Left ventricle myocardium inferior (tissue), 1 donor: ENCODE measurements around the gene SLC9A4. TPM values are rescaled to one million over a fixed set of nuclear protein-coding genes. Genes with fewer than 3 reads are reported as not detected.

Experiments
- DNase-seq: peaks from one replicate; pipeline ENCODE4 v3.0.0-alpha.2; 2020
- H3K27ac ChIP-seq: fragments of 200-600 bp; replicated peaks from 2 replicates; pipeline ENCODE4 v1.8.0; 2021
- H3K27me3 ChIP-seq: fragments of 200-600 bp; 2 replicates; pipeline ENCODE4 v1.8.0; 2021; ENCODE audit warnings: low read depth
- H3K36me3 ChIP-seq: fragments of 200-600 bp; 2 replicates; pipeline ENCODE4 v1.8.0; 2021
- H3K4me1 ChIP-seq: fragments of 200-600 bp; 2 replicates; pipeline ENCODE4 v1.8.0; 2021
- H3K4me3 ChIP-seq: fragments of 200-600 bp; 2 replicates; pipeline ENCODE4 v1.8.0; 2021; ENCODE audit warnings: mild to moderate bottlenecking, moderate library complexity
- H3K9me3 ChIP-seq: fragments of 200-600 bp; replicated peaks from 2 replicates; pipeline ENCODE4 v1.8.0; 2021
- intact Hi-C: fragments of 100-400 bp; cut with micrococcal nuclease; formaldehyde crosslinking; loops from one replicate; pipeline ENCODE4 v1.11.0; 2022
- total RNA-seq: library from RNA; stranded (reverse); fragmentation: NEBNext Ultra II Directional; extraction: Animal tissue kit (Norgen Biotek cat#: 25700); gene quantifications from one replicate; pipeline ENCODE4 v1.2.1, GENCODE V29; 2021
- TF ChIP-seq, protein P1 (sequence below): fragments of 200-600 bp; IDR thresholded peaks from 2 replicates; pipeline ENCODE4 v1.8.0; 2021; ENCODE audit warnings: antibody characterized with exemption, mild to moderate bottlenecking, borderline replicate concordance
- donor health status: DM: no; HTN: yes; CAD: no; lungs with severe emphysema.

Gene SLC9A4
- total RNA-seq, 1 donor from 2014 or later, result not detected

DNA sequence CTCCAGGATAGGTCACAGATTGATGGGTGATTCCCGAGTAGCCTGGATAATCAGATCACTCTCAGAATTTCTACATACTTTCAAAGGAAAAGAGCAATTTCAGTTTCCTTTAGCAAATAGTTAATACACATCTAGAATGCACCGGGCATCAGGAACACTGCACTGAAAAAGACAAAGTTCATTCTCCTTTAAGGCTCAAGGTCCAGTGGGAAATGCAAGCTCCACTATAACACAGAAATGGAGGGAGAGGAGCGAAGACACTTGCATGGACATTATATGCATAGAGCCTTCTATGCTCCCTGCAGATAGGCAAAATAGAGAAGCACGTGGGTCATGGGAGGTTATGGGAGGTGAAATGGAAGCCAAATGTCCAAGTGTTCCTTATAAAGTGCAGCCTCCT is 49.1 kb downstream of the SLC9A4 start:
- Histone ChIP-seq H3K27me3 (no peaks in the 10 kb centered on the region), H3K27ac (no peak overlapping the region), H3K4me1 (no peaks in the 10 kb centered on the region), H3K36me3 (no peaks in the 10 kb centered on the region), H3K4me3 (no peak overlapping the region), H3K9me3 (no peaks in the 10 kb centered on the region)
- TF ChIP-seq, protein P1, sequence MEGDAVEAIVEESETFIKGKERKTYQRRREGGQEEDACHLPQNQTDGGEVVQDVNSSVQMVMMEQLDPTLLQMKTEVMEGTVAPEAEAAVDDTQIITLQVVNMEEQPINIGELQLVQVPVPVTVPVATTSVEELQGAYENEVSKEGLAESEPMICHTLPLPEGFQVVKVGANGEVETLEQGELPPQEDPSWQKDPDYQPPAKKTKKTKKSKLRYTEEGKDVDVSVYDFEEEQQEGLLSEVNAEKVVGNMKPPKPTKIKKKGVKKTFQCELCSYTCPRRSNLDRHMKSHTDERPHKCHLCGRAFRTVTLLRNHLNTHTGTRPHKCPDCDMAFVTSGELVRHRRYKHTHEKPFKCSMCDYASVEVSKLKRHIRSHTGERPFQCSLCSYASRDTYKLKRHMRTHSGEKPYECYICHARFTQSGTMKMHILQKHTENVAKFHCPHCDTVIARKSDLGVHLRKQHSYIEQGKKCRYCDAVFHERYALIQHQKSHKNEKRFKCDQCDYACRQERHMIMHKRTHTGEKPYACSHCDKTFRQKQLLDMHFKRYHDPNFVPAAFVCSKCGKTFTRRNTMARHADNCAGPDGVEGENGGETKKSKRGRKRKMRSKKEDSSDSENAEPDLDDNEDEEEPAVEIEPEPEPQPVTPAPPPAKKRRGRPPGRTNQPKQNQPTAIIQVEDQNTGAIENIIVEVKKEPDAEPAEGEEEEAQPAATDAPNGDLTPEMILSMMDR, result no peak
- intact Hi-C loops, result no loop called here
- DNase-seq, result no peak

DNA sequence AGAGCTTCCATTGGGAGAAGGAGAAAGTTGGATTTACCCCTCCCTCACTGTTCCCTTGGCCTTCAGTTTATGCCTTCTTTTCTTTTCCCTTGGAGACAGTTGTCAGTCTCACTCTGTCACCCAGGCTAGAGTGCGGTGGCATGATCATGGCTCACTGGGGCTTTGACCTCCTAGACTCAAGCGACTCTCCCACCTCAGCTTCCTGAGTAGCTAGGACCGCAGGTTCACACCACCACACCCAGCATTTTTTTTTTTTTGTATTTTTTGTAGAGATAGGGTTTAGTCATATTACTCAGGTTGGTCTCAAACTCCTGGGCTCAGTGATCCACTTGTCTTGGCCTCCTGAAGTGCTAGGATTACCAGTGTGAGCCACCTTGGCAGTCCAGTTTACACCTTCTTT is 49.9 kb downstream of the SLC9A4 start:
- TF ChIP-seq, protein P1, result no peak
- Histone ChIP-seq H3K36me3 (no peaks in the 10 kb centered on the region), H3K27ac (no peak overlapping the region), H3K4me3 (no peak overlapping the region), H3K27me3 (peaks cover 2% of the 10 kb centered on the region), H3K4me1 (no peaks in the 10 kb centered on the region), H3K9me3 (no peaks in the 10 kb centered on the region)
- intact Hi-C loops, result no loop called here
- DNase-seq, result no peak

DNA sequence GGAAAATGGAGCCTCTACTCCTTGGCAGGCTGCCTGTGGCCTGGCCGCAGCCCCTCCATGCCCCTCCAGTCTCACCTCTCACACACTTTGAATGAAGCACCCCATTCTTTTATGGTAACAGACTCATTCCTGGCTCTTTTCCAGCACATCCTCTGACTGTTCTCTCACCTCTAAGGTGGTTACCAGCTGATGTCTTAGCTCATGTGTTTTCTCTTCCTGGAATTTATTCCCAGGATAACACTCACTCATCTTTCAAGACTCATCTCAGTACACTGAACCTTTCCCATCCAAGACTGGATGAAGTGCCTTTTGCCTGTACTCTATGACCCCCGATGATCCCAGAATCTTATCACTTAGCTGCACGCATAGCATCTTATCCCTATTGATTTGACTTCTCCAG is 50.6 kb downstream of the SLC9A4 start:
- H3K36me3 ChIP-seq, result no peaks in the 10 kb centered on the region
- H3K4me3 ChIP-seq, result no peak overlapping the region
- H3K27me3 ChIP-seq, result peaks cover 7% of the 10 kb centered on the region
- H3K27ac ChIP-seq, result no peak overlapping the region
- no peaks in the 10 kb centered on the region for H3K4me1 ChIP-seq
- no peaks in the 10 kb centered on the region for H3K9me3 ChIP-seq
- intact Hi-C loops, result no loop called here
- DNase-seq, result no peak
- TF ChIP-seq, protein P1, result no peak

DNA sequence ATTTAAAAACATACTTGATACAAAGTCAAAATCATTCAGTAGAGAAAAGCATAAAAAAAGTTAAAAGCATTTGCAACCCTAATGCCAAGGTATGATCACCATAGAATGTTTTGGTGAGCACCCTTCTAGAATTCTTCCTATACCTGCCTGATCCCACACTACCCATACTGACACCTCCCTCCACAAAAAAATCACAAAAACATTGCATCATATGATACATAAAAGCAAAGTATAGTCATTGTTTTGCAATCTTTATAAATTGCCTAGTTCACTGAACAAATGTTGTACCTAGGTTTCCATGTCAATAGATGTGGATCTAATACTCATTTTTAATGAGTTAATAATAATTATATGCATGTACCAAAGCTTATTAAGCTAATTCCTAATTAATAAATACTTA is 54.1 kb downstream of the SLC9A4 start:
- H3K4me1 ChIP-seq, result no peaks in the 10 kb centered on the region
- TF ChIP-seq, protein P1, result no peak
- H3K27ac ChIP-seq, result no peak overlapping the region
- H3K9me3 ChIP-seq, result no peaks in the 10 kb centered on the region
- DNase-seq, result no peak
- intact Hi-C loops, result no loop called here
- H3K4me3 ChIP-seq, result no peak overlapping the region
- no peaks in the 10 kb centered on the region for H3K36me3 ChIP-seq
- H3K27me3 ChIP-seq, result peaks cover 25% of the 10 kb centered on the region

DNA sequence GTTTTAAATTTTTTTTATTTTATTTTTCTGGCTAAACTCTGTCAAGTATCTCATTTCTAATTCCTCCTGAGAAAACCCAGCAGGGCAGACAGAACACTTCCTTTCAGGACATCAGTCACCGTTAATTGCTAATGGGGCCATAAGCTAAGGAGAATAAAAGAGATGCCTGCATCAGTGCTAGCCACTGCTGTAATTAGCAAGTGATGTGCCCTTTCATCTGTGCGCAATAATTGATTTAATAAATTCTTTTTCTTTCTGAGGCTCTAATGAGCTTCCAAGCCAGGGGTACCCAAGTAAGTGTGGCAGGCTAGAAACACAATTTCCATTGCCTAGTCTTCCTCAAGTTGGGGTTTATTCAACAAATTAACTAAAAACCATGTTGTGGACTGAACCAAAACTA is 65.5 kb downstream of the SLC9A4 start:
- Histone ChIP-seq H3K9me3 (no peaks in the 10 kb centered on the region), H3K4me1 (no peaks in the 10 kb centered on the region), H3K36me3 (no peaks in the 10 kb centered on the region), H3K27ac (no peak overlapping the region), H3K27me3 (no peaks in the 10 kb centered on the region), H3K4me3 (no peak overlapping the region)
- no peak for DNase-seq
- TF ChIP-seq, protein P1, result no peak
- intact Hi-C loops, result no loop called here

DNA sequence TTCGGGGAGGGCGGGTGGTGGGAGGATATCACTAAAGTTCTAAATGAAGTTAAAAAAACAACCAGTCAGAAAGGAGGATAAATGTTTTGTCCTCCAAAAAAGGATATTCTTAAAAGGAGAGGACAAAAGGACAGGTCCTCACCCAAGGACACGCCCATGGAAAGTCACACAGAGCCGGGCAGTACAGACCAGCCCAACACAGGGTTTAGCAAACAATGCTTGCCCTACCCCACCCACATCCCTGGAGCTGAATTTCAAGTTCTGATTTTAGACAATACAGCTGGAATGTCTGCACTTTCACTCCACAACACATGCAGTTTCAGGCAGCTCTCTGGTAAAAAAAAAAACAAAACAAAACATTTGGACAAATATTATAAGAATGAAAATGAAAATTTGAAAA is 67.9 kb downstream of the SLC9A4 start:
- no peaks in the 10 kb centered on the region for H3K9me3 ChIP-seq
- intact Hi-C loops, result no loop called here
- H3K27ac ChIP-seq, result peak overlapping the region; percentile 52
- H3K36me3 ChIP-seq, result no peaks in the 10 kb centered on the region
- H3K4me1 ChIP-seq, result no peaks in the 10 kb centered on the region
- no peak overlapping the region for H3K4me3 ChIP-seq
- TF ChIP-seq, protein P1, result no peak
- DNase-seq, result no peak
- no peaks in the 10 kb centered on the region for H3K27me3 ChIP-seq
